ENCODE measurements around the gene SLITRK5. TPM values are rescaled to one million over a fixed set of nuclear protein-coding genes. Genes with fewer than 3 reads are reported as not detected.

Gene SLITRK5, protein sequence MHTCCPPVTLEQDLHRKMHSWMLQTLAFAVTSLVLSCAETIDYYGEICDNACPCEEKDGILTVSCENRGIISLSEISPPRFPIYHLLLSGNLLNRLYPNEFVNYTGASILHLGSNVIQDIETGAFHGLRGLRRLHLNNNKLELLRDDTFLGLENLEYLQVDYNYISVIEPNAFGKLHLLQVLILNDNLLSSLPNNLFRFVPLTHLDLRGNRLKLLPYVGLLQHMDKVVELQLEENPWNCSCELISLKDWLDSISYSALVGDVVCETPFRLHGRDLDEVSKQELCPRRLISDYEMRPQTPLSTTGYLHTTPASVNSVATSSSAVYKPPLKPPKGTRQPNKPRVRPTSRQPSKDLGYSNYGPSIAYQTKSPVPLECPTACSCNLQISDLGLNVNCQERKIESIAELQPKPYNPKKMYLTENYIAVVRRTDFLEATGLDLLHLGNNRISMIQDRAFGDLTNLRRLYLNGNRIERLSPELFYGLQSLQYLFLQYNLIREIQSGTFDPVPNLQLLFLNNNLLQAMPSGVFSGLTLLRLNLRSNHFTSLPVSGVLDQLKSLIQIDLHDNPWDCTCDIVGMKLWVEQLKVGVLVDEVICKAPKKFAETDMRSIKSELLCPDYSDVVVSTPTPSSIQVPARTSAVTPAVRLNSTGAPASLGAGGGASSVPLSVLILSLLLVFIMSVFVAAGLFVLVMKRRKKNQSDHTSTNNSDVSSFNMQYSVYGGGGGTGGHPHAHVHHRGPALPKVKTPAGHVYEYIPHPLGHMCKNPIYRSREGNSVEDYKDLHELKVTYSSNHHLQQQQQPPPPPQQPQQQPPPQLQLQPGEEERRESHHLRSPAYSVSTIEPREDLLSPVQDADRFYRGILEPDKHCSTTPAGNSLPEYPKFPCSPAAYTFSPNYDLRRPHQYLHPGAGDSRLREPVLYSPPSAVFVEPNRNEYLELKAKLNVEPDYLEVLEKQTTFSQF
- polyA plus RNA-seq (ENCODE audit: insufficient read length): 2.8 TPM
- long read RNA-seq, donor 1, full-length matches to known transcripts: 1 of 1 reads
- long read RNA-seq, donor 1, partial matches to known transcripts: 0 of 1 reads
- long read RNA-seq, donor 1, other reads (novel, unspliced or antisense): 0 of 1 reads
- long read RNA-seq, donor 2: 0 reads
- long read RNA-seq, donor 3, full-length matches to known transcripts: 1 of 1 reads
- long read RNA-seq, donor 3, partial matches to known transcripts: 0 of 1 reads
- long read RNA-seq, donor 3, other reads (novel, unspliced or antisense): 0 of 1 reads
- long read RNA-seq, donor 4: 0 reads
- long read RNA-seq, donor 5: 0 reads
- long read RNA-seq, donor 6: 0 reads
- long read RNA-seq, donor 7: 0 reads
- long read RNA-seq, donor 8: 0 reads

DNA sequence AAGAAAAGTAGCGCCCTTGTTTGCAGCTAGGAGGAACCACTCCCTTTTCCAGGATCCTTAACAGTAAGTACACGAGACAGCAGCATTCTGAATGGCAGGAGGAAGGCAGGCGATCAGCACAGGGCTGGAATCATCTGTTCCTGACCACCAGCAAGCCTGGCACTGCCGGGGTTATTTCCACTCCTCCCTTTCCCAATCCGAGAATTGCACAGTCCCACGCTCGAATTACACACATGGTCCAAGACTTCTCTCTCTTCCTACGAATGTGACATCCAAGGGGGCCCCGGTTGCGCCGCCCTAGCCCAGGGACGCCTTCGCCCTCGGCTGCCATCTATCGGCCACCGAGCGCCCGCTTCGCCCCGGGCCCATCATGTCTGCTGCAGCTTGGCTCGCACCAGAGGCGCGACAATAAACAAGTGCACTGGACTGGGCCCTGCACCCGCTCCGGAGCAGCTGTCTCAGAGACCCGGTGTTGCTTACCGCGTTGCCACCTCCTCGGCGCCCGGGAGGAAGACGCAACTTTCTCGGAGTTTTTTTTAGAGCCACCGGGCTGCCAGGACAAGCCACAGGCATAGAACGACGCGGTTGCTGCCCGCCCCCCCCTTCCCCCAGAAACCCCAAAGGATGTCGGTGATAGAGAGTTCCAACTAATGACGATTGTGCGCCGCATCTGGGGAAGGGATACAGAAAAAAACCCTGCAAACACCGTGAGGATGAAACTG is at the start of gene SLITRK5:
Gene SLITRK5 (plus strand): TSS at position 341 of the 722 bp plus-strand sequence. CDS start 4,018 bp downstream, outside the sequence.
- DNase-seq: peak; percentile 75

DNA sequence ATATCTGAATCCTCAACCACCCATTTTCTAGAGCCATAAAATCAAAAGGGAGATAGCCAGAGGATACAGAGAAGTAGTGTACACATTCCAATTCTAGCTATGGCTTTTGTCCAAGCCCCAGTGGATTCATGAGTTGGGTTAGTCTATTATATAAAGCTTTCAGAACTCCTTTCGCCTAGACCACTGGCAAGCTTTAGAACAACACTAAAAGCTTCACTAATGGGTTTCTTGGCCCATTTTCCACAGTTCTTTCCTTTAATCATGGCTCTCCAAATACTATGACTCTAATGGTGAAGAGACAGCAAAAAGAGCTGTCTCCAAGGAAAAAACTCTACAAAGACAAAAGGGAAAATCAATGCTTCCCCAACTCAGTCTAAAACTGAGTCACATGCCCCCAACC is 48.2 kb upstream of the SLITRK5 start:
- no peak for DNase-seq

DNA sequence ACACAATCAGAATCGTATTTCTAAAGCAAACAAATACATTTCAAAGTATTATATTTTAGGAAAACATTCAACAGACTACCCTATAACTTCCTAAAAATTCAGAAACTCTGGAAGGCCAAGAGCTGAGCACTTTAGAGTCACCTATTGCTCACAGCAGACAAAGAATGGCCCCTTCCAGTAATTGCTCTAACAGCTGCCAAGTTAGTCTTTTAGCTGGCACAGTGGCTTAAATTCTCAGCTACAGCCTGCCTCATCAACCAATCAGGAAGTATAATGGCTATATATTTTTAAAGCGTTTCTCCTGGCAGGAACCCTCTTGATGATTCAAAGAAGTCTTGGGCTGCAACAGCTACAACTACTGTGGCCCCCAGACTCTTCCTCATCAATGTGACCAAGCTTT is 14.9 kb upstream of the SLITRK5 start:
- DNase-seq: no peak

DNA sequence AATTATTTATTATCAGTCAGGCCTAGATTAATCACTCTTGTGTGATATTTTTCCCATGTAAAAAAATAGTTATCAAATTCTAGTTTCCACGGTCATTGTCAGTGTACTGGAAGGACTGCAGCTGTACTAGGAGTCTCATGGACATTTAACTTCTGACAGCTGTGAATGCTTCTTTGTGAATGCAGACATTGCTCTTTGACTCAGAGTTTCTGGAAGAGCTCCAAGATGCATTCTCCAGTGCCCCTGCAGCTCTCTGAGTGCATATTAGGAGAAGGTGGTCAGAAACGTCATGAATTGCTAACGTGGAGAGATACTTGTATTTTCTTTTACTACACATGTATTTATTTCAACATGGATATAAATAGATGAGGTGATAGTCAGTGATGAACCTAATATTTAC is 9.7 kb upstream of the SLITRK5 start:
- no peak for DNase-seq

DNA sequence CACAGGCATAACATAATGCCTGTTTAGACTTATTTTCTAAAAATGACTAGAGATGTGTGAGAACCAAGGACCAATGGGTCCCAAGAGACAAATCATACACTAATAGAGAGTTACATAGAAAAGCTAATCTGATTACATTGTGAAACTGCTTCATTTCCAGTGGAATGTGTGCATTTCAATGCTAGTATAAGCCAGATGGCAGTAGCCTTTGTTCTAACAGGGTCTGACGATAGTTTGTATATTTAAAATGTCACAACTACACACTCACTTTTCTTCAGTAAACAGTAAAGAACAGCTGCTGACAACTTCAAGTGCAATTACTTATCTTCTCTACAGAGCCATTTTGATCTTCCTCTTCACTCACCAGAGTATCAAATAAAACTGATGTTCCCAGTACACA is 4.3 kb upstream of the SLITRK5 start:
- no peak for DNase-seq

DNA sequence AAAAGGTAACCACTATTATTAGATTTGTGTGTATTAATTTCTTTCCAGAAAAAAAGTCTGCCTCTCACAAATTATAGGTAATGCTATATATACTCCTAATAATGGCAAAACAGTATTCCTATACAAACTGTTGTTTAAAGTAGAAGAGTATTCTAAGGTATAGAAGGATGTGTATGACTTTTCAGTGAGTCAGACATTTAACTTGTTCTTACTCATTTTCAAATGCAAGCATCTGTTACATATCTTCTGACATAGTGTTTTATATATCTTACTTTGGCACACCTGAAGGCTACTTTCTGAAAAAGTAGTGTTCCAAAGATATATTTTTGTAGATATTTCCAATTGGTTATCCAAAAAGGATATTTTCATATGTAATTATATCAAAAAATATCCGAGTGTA is 3.5 kb upstream of the SLITRK5 start:
- no peak for DNase-seq

DNA sequence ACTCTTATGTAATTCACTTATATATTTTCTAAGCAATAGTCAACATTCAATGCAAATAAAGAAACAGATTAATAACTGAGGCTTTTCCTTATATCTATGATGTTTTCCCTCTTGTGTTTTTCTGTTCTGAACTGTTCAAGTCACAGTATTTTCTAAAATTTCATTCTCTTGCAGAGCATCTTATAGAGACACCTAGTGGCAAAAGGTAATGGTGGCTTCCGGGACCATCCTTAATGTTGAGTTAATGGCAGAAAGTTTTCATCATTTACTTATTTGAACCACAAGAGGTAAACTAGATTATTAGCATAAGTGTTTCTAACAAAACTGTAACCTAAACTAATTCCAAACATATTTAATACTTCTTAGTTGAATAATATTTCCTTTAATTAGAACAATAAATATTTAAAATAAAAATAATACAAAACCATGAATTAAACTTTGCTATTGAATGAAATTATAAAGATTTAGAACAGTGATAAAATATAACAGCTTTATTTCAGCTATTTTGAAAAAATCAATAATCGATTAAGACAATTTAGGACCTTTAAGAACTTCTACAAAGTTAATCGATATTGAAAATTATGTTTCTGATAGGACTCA is 1.7 kb upstream of the SLITRK5 start:
- peak; percentile 30 for DNase-seq

DNA sequence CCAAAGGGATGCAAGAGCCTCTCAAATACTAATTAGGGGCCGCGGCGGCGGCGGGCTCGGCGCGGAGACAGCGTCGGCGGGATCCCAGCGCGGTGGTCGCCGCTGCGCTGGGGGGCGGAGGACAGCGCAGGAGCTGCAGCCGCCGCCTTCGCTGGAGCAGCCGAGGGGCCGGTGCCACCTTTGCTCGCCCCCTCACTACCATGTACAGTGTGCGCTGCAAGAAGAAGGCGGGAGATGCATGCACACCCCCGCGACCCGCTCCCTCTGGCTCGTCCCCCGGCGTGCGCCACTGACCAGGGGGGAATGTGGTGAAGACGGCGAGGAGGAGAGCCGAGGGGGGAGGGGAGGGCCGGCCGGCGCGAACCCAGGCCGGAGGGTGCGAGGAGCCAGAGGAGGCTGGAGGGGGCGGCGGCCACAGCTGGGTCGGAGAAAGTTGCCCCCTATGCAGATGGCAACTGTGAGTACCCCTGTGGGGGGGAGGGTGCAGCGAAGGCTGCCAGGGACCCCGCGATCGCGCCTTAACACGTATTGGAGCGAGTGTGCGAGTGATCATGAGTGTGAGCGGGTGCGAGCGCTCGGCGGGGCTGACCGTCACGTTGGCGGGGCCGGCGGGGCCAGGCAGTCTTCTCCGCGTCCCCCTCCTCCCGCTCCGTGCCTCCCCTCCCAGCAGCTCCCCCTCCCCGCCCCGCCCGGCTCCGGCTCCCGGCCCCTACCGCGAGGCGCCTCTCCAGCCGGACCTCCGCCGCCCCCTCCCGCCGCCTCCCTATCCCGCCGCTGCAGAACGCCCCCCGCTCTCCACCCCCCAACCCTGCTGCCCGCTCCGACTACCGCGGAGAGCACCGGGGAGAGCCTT is 808 bp downstream of the SLITRK5 start:
- peak; percentile 8 for DNase-seq

DNA sequence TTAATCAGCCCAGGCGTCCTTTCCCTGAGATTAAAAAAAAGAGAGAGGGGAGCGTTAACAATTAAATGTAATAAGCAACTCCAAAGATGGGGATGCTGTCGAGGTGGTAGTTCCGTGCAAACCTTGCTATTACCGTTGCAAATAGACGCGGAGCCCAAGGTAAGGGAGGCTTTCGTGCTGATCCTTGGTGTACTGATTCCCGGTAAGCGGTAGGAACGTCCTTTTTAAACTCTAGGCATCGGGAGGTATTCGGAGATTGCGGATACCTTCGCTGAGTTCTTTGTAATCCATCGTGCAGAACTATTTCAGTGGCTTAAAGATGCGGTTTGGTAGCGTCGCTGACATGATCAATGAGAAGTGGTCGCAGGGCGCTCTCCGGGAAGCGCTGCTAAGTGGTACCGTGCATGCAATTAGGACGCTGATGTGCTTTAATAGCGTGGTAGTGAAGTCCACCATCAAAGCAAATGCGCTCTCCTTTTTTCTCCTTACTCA is 3.1 kb downstream of the SLITRK5 start:
- peak; percentile 11 for DNase-seq

DNA sequence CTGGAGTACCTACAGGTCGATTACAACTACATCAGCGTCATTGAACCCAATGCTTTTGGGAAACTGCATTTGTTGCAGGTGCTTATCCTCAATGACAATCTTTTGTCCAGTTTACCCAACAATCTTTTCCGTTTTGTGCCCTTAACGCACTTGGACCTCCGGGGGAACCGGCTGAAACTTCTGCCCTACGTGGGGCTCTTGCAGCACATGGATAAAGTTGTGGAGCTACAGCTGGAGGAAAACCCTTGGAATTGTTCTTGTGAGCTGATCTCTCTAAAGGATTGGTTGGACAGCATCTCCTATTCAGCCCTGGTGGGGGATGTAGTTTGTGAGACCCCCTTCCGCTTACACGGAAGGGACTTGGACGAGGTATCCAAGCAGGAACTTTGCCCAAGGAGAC is 4.7 kb downstream of the SLITRK5 start:
- DNase-seq: no peak

DNA sequence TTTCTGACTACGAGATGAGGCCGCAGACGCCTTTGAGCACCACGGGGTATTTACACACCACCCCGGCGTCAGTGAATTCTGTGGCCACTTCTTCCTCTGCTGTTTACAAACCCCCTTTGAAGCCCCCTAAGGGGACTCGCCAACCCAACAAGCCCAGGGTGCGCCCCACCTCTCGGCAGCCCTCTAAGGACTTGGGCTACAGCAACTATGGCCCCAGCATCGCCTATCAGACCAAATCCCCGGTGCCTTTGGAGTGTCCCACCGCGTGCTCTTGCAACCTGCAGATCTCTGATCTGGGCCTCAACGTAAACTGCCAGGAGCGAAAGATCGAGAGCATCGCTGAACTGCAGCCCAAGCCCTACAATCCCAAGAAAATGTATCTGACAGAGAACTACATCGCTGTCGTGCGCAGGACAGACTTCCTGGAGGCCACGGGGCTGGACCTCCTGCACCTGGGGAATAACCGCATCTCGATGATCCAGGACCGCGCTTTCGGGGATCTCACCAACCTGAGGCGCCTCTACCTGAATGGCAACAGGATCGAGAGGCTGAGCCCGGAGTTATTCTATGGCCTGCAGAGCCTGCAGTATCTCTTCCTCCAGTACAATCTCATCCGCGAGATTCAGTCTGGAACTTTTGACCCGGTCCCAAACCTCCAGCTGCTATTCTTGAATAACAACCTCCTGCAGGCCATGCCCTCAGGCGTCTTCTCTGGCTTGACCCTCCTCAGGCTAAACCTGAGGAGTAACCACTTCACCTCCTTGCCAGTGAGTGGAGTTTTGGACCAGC is 5.3 kb downstream of the SLITRK5 start:
- no peak for DNase-seq

DNA sequence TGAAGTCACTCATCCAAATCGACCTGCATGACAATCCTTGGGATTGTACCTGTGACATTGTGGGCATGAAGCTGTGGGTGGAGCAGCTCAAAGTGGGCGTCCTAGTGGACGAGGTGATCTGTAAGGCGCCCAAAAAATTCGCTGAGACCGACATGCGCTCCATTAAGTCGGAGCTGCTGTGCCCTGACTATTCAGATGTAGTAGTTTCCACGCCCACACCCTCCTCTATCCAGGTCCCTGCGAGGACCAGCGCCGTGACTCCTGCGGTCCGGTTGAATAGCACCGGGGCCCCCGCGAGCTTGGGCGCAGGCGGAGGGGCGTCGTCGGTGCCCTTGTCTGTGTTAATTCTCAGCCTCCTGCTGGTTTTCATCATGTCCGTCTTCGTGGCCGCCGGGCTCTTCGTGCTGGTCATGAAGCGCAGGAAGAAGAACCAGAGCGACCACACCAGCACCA is 5.9 kb downstream of the SLITRK5 start:
- no peak for DNase-seq

DNA sequence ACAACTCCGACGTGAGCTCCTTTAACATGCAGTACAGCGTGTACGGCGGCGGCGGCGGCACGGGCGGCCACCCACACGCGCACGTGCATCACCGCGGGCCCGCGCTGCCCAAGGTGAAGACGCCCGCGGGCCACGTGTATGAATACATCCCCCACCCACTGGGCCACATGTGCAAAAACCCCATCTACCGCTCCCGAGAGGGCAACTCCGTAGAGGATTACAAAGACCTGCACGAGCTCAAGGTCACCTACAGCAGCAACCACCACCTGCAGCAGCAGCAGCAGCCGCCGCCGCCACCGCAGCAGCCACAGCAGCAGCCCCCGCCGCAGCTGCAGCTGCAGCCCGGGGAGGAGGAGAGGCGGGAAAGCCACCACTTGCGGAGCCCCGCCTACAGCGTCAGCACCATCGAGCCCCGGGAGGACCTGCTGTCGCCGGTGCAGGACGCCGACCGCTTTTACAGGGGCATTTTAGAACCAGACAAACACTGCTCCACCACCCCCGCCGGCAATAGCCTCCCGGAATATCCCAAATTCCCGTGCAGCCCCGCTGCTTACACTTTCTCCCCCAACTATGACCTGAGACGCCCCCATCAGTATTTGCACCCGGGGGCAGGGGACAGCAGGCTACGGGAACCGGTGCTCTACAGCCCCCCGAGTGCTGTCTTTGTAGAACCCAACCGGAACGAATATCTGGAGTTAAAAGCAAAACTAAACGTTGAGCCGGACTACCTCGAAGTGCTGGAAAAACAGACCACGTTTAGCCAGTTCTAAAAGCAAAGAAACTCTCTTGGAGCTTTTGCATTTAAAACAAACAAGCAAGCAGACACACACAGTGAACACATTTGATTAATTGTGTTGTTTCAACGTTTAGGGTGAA is 6.6 kb downstream of the SLITRK5 start:
- peak; percentile 24 for DNase-seq

DNA sequence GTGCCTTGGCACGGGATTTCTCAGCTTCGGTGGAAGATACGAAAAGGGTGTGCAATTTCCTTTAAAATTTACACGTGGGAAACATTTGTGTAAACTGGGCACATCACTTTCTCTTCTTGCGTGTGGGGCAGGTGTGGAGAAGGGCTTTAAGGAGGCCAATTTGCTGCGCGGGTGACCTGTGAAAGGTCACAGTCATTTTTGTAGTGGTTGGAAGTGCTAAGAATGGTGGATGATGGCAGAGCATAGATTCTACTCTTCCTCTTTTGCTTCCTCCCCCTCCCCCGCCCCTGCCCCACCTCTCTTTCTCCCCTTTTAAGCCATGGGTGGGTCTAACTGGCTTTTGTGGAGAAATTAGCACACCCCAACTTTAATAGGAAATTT is 7.2 kb downstream of the SLITRK5 start:
- no peak for DNase-seq

DNA sequence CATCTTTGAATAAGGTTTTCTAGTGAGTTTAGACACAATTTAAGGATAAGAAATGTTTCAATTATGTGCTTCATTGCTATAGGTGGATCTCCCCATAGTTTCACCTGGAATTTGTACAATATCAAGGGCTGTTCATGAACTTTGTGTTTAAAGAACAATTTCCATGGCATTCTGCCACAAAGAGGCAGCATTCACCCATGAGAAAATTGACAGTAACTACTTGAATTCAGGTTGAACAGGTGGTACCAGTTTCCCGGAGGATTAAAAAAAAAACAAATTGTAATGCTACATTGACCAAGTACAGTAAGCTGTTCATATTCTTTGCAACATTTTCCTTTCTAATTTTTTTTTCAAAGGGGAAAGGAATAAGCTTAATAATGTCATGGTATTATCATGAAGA is 9.1 kb downstream of the SLITRK5 start:
- peak; percentile 60 for DNase-seq

DNA sequence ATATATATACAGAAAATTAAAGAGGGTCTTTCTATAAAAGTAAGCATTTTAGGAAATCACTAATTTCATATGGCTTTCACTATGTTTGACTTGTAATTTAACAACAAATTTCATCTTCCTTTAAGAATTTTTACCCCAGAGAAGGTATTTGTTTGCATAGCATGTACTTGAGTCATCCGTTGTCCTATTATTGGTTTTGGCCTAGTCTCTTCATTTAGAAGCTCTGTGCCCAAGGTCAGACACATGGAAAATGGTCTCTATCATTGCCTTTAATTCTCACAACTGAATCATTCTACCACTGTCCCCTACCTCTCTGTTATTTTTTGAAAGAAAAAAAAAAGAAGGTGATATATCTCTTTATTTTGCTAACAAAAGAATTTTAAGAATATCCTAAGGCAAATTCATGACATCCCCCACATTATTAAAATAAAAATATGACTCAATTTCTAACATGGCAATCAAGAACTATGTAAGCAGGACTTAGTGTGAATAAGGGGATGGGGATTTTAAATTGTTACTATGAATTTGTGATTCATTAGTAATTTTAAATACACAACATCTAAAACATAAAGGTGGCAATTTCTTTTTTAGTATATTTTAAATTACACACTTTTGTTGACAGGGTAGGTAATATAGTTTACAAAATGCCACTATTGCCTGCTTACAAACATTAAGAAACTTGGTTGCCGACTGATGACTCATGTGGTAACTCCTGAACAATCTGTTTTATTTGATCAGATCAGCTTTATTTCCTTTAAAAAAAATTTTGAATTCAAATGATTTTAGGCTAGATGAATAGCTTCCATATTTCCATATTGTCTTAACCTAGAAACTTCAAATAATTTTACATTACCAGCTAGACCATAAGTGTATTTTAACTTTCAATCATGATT is 13.9 kb downstream of the SLITRK5 start:
- no peak for DNase-seq

DNA sequence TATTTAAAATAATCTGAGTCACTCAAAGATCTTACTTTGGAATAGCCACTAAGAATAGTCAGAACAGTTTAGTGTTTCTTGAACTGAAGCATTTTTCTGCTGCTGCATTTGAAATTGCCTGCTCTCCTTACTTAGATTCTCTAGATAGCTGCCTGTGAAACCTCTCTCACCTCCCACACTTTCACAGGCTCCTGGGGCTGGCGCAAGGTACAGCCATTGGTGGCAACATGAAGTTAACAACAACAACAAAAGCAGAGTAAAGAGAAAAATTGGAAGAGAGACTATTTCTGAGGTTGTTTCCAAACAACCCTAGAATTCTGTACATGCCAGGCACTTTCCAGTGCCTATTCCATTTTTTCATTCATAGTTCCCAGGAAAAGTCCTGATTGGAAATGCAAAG is 25.3 kb downstream of the SLITRK5 start:
- no peak for DNase-seq
